C4-2B (cell line): Measurements from ENCODE around the gene CST9L.

Source experiments
- CTCF ChIP-seq: fragments of 450-650 bp; conservative IDR thresholded peaks from 2 replicates; pipeline ENCODE4 v1.5.1; 2017; ENCODE audit warnings: mild to moderate bottlenecking
- ZFX ChIP-seq: fragments of 450-650 bp; IDR thresholded peaks from 2 replicates; pipeline ENCODE4 v1.6.1; 2017

- TF ChIP-seq CTCF, result no peak
- TF ChIP-seq ZFX, result no peak
Observed at GRCh38 chr20:23614163-23614562, 45.9 kb upstream of the CST9L start.
